GM12874 (cell line): ENCODE data around the gene OPCML.

ENCODE experiments used
- TF ChIP-seq, protein P1 (sequence below): IDR thresholded peaks from 2 replicates; pipeline ENCODE4 v1.5.1; 2011; ENCODE audit warnings: low read depth, mild to moderate bottlenecking, control low read depth, low read length, moderate library complexity; ENCODE audit not compliant: insufficient read depth

Gene OPCML

DNA sequence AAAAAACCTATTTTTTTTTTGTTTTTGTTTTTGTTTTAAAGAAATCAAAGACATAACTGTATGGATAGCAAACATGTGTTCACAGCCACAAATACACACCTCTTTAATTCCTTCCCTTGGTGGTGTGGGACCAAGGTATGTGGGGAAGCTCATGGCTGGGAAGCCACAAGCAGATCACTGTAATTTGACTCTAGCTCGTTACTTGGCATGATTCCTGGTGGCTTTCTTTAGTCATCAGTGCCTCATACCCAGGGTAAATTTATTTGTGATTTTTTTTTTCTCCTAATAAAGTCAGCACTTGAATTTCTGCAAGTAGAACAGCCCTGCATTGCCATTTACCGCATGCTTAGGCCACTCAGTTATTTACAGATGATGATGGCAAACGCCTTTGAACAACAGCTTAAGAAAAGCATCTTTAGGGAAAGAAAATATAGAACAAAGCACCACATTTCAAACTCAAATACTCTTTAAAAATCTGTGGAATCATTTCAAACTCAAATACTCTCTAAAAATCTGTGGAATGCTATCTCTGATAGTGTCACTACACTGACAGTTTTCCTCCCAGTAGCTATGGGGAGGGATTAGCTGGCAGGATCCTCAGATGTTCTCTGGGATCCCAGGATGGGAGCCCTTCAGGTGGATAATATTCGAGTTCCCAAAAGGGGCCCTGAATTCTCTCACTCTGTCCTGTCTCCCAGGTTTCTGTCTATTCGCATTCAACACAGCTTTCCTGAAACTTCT, 687.2 kb downstream of the OPCML start:
- TF ChIP-seq, protein P1, sequence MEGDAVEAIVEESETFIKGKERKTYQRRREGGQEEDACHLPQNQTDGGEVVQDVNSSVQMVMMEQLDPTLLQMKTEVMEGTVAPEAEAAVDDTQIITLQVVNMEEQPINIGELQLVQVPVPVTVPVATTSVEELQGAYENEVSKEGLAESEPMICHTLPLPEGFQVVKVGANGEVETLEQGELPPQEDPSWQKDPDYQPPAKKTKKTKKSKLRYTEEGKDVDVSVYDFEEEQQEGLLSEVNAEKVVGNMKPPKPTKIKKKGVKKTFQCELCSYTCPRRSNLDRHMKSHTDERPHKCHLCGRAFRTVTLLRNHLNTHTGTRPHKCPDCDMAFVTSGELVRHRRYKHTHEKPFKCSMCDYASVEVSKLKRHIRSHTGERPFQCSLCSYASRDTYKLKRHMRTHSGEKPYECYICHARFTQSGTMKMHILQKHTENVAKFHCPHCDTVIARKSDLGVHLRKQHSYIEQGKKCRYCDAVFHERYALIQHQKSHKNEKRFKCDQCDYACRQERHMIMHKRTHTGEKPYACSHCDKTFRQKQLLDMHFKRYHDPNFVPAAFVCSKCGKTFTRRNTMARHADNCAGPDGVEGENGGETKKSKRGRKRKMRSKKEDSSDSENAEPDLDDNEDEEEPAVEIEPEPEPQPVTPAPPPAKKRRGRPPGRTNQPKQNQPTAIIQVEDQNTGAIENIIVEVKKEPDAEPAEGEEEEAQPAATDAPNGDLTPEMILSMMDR = no peak

GRCh38 chr11:132840660-132841059, 691.6 kb downstream of the OPCML start:
- TF ChIP-seq, protein P1 = no peak

GRCh38 chr11:132840191-132840590, 692.1 kb downstream of the OPCML start:
- TF ChIP-seq, protein P1 = no peak

DNA sequence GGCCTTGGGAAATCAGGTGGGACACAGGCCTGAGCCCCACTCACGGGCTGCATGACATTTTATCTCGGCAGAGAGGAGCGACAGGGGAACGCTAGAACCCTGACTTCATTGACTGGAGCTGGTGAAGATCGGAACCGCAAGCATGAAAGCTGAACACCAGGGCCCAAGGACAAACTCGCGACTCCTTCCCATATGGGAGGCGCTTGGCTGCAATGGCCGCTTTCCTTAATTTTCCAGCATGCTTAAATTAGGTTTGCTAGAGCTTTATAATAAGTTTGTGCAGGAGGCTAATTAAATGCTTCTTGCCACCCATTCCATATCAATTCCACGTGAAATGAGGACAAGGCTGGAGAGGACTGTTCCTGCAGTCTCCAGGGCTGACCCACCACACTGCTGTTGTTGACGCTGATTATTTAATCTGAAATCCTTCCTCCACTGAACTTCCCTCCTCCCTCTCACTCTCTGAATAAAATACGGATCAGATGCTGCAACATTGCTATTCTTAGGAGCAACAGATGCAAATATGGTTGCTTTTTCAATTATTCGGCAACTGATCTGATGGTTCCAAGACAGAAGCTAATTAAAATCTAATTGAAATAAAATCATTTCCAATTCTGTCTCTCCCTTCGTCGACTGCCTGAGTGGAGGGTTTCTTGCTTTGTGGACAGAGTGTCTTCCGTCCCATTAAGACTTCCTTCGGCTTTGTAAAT, 692.9 kb downstream of the OPCML start:
- TF ChIP-seq, protein P1 = no peak

DNA sequence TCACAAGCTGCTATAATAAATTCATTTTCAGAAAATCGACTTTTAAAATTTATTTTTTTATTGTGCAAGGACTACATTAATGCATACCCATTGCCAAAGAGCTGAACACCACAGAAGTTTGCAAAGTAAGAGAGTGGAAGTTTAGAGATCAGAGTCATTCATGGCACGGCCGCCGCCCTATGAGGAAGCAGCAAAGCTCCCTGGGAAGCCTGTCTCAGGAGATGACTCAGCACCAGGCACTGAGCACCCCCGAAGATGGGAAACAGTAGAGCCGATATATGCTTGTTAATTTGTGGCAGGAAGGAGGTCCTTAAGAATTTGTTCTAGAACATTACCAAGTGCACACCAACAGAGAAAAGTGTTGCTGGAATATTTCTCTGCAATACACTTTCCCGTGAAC, 693.7 kb downstream of the OPCML start:
- TF ChIP-seq, protein P1 = no peak

GRCh38 chr11:132831272-132831671, 701.0 kb downstream of the OPCML start:
- TF ChIP-seq, protein P1 = no peak

DNA sequence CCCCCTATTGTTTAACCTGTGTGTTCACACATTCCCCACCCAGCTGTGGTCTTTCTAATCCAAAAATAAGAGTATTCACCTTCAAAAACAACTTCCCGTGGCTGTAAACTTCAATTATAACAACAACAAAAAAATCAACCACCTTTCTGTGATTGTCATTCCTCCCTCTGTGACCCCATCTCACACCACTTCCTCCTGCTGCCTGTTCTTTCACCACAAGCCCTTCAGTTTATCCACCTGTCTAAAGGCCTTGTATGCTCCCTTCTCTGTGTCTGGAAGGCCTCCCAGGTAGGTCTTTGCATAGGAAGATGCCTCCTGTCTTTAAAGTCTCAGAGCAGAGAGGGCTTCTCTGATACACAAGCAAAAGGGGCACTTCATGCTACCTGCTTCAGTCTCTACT, 707.7 kb downstream of the OPCML start:
- TF ChIP-seq, protein P1 = no peak
